ENCODE results near the gene SPTLC2.

DNA sequence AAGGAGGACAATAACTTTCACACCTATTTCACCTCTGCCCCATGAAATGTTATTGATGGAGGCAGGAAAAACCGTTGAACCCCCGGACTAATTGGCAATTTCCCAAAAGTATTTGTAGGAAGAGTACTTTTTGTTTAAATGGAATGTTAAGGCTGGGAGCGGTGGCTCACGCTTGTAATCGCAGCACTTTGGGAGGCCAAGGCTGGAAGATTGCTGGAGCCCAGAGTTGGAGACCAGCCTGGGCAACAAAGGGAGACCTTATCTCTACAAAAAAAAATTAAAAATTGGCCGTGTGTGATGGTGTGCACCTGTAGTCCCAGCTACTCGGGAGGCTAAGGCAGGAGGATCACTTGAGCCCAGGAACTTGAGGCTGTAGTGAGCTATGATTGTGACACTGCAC, 26.0 kb upstream of the SPTLC2 start:
- TF ChIP-seq POLR2AphosphoS5 (IDR thresholded peaks at IDR 0.05; ENCODE audit: low read depth, low read length) (no peak), EZH2phosphoT487 (IDR thresholded peaks at IDR 0.05; ENCODE audit: borderline replicate concordance) (no peak), SIN3A (IDR thresholded peaks at IDR 0.05; ENCODE audit: low read depth) (no peak), ZNF274 (IDR thresholded peaks at IDR 0.05; ENCODE audit: low read depth, low read length) (no peak), RAD21 (IDR thresholded peaks at IDR 0.05; ENCODE audit: low read depth) (no peak), EZH2 (IDR thresholded peaks at IDR 0.05) (no peak), SP1 (IDR thresholded peaks at IDR 0.05; ENCODE audit: low read depth) (no peak), POLR2A (IDR thresholded peaks at IDR 0.05; ENCODE audit: borderline replicate concordance, extremely low read depth, insufficient read depth, insufficient read length) (no peak)
- TF ChIP-seq, protein P1, sequence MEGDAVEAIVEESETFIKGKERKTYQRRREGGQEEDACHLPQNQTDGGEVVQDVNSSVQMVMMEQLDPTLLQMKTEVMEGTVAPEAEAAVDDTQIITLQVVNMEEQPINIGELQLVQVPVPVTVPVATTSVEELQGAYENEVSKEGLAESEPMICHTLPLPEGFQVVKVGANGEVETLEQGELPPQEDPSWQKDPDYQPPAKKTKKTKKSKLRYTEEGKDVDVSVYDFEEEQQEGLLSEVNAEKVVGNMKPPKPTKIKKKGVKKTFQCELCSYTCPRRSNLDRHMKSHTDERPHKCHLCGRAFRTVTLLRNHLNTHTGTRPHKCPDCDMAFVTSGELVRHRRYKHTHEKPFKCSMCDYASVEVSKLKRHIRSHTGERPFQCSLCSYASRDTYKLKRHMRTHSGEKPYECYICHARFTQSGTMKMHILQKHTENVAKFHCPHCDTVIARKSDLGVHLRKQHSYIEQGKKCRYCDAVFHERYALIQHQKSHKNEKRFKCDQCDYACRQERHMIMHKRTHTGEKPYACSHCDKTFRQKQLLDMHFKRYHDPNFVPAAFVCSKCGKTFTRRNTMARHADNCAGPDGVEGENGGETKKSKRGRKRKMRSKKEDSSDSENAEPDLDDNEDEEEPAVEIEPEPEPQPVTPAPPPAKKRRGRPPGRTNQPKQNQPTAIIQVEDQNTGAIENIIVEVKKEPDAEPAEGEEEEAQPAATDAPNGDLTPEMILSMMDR (IDR thresholded peaks at IDR 0.05 in 2 of 3, conservative IDR thresholded peaks at IDR 0.05 in 1 of 3; ENCODE audit: borderline replicate concordance in 1 of 3, insufficient read depth in 1 of 3, low read depth in 2 of 3, low read length in 2 of 3): no peak
- TF ChIP-seq, protein P2, sequence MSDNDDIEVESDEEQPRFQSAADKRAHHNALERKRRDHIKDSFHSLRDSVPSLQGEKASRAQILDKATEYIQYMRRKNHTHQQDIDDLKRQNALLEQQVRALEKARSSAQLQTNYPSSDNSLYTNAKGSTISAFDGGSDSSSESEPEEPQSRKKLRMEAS (IDR thresholded peaks at IDR 0.05): no peak
- TF ChIP-seq, protein P3, sequence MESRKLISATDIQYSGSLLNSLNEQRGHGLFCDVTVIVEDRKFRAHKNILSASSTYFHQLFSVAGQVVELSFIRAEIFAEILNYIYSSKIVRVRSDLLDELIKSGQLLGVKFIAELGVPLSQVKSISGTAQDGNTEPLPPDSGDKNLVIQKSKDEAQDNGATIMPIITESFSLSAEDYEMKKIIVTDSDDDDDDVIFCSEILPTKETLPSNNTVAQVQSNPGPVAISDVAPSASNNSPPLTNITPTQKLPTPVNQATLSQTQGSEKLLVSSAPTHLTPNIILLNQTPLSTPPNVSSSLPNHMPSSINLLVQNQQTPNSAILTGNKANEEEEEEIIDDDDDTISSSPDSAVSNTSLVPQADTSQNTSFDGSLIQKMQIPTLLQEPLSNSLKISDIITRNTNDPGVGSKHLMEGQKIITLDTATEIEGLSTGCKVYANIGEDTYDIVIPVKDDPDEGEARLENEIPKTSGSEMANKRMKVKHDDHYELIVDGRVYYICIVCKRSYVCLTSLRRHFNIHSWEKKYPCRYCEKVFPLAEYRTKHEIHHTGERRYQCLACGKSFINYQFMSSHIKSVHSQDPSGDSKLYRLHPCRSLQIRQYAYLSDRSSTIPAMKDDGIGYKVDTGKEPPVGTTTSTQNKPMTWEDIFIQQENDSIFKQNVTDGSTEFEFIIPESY (IDR thresholded peaks at IDR 0.05; ENCODE audit: extremely low read depth, insufficient replicate concordance, low read length): no peak
- TF ChIP-seq, protein P4, sequence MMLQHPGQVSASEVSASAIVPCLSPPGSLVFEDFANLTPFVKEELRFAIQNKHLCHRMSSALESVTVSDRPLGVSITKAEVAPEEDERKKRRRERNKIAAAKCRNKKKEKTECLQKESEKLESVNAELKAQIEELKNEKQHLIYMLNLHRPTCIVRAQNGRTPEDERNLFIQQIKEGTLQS (IDR thresholded peaks at IDR 0.05): no peak
